AML-193 (cell line): ENCODE measurements around the gene IL19.
A peak's percentile ranks its signal among the peaks of the same experiment; 100 is the strongest.

Experiments
- DNase-seq, 2 experiments: peaks; one replicate each; lab custom pipeline; 2025; lab: John Stamatoyannopoulos, UW

The IL19 gene

DNA sequence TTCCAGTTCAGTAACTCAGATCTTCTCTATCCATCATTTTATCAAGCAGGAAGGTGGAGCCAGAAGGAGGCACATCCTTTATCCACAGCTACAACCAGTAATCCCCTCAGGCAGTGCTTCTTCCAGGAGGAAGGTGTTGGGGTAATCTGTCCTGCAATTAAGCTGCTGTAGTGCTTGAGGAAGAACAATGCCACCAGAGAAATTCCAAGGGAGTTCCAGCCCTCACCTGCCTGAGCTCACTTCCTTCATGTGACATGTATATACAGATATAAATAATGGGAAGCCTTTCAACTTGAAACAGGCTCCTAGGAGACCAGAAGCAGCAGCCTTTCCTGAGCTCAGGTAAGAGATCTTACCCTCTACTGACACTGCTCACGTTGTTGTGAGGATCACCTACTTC is 92.7 kb downstream of the IL19 start:
- no peak for DNase-seq

DNA sequence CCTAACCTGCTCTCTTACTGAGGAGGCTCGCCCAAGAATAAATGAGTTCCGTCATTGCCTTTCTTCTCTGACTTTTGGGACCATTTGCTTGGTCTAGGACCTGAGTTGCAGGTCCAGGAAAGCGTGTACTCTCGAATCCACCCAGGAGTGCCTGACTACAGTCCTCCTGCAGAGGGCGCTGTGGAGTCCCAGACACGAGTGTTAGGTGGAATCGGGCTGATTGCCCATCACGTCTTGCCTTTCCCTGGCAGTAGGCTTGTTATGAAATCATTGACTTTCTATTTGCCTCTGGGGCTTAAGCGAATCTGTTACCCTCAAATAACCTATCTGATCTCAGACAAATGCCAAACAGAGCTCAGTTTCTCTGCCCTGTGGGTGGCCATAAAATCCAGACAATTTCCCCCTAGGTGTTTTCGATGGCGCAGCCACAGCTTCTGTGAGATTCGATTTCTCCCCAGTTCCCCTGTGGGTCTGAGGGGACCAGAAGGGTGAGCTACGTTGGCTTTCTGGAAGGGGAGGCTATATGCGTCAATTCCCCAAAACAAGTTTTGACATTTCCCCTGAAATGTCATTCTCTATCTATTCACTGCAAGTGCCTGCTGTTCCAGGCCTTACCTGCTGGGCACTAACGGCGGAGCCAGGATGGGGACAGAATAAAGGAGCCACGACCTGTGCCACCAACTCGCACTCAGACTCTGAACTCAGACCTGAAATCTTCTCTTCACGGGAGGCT is 94.5 kb downstream of the IL19 start, which contains the start of gene IL20:
TSS of gene IL20 (plus strand) at position 685 of the 733 bp plus-strand sequence. CDS start 230 bp downstream, outside the sequence.
- peak; percentile 70 to 73 for DNase-seq

- DNase-seq = no peak
These were observed 95.5 kb downstream of the IL19 start for GRCh38 chr1:206866062-206866461.

DNA sequence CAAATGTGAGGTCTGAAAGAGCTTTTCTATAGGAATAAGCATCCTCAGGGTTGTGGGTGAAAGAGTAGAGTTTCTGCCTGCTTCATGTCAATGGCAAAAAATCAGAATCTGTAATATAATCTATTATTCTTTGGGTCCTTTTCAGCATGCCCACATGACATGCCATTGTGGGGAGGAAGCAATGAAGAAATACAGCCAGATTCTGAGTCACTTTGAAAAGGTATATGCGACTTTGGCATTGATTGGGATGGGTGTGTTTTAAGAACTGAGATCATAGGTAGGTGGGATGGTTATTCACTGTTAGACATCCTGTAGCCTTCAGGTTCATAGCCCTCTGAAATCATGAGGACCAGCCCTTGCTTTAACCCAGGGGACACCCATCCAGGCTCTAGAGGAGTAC is 96.7 kb downstream of the IL19 start:
- no peak for DNase-seq

- no peak for DNase-seq
These were observed 97.1 kb downstream of the IL19 start for GRCh38 chr1:206867716-206868115.

- no peak for DNase-seq
These were observed 97.7 kb downstream of the IL19 start for GRCh38 chr1:206868264-206868663.

DNA sequence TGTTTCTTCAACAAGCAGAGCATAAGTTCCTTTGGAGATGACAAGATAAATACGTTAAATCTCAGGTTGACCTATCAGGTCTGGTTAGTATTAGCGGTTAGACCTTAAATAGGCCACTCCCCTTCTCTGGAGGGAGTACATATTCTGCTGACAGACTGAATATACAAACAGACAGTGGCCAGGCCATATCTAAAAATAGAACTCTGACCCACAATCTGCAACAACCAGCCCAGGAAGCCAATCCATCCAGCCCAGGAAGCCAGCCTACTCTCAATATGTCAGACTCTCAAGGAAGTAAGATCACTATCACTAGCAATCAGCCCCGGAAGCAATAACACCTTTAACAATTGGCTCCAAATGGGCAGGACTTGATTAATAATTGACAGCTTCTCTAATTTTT is 101.6 kb downstream of the IL19 start:
- DNase-seq = no peak

GRCh38 chr1:206873603-206874188 is 103.1 kb downstream of the IL19 start:
- no peak for DNase-seq

- no peak for DNase-seq
These were observed 105.3 kb downstream of the IL19 start for GRCh38 chr1:206875752-206876377.

GRCh38 chr1:206878456-206878855 is 107.9 kb downstream of the IL19 start:
- peak in 1 of 2 experiments; percentile 9 for DNase-seq

DNA sequence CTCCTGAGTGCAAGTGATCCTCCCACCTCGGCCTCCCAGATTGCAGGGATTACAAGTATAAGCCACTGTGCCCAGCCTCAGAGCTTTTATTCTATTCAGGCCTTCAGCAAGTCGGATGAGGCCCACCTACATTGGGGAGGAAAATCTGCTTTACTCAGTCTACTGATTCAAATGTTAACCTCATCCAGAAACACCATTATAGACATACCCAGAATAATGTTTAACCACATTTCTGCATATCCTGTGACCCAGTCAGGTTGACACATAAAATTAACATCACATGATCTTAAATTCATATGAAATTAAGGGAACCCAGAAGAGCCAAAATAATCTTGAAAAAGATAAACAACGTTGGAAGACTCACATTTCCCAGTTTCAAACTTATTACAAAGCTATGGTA is 109.7 kb downstream of the IL19 start:
- DNase-seq = no peak

GRCh38 chr1:206882555-206882954 is 112.0 kb downstream of the IL19 start:
- peak in 1 of 2 experiments; percentile 23 for DNase-seq

DNA sequence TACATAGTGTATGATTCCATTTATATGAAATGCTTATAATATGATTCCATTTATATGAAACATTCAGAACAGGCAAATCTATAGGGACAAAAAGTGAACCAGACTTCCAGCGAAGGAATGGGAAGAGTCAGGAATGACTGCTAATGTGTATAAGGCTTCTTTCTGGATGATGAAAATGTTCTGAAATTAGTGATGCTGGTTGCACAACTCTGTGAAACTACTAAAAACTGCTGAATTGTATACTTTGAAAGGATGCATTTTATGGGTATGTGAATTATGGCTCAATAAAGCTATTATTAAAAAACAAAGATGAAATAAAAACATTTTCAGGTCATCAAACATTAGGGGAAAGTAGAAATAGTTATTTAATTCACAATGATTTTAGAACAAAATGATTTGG is 112.6 kb downstream of the IL19 start:
- DNase-seq = no peak

DNA sequence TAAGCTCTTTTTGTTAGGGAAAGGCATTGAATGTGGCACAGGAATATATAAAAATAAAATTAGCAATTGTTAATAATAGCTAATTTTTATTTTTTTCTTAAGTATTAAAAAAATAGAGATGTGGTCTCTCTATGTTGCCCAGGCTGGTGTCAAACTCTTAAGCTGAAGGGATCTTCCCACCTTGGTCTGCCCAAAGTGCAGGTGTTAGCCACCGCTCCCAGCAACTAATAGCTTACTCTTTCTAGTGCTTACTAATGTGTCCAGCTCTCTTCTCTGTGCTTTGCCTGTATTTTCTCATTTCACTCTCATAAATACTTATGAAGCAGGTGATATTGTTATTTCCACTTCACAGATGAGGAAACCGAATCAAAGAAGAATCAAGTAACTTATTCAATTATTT is 113.3 kb downstream of the IL19 start:
- no peak for DNase-seq

DNA sequence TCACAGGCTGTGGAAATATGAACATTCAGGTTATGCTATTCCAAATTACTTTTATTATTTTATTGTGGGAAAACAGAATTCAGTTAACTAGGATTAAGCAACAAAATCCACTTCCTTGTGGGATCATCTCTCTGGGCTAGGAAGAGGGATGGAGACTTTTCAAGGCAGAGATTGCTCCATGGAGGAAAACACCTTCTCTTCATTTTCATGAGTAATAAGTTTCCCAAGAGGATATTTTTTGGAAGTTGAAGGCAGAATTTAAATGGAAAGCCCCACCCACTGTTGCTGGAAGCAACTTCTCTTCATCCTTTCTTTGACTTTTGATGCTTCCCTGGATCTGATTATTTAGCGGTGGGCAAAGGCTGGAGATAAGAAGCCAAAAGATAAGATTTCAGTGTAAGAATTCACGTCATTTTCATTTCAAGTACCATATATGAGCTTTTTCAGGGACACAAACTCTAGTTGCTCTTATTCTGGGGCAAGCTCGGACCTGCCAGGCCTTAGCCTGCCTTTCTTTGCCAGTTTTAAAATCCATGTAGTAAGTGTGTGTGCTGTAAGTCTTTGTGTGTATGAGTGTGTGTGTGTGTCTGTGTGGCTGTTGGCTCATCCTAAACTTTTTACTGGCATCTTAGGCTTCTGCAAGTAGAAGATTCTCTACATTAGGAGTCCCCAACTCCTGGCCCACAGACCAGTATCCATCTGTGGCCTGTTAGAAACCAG is 114.9 kb downstream of the IL19 start:
- no peak for DNase-seq

- no peak for DNase-seq
These were observed 116.3 kb downstream of the IL19 start for GRCh38 chr1:206886831-206887230.

DNA sequence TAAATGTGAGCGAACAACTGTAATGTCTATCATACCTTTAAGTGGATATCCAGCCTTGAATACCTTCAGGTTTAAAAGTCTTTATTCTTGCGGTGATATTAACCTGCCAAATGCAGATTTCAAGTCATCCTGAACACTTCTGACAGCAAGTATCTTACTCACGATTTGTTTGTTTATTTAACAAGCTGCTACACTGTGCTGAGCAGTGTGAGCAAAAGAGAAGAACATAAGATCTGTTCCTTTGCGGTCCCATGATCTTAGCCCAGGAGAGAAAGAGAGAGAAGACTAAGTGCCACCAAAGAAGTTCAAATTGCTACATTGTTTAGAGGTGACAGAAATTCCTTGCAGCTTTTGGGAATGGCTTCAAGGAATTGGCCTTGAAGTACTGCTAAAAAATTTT is 117.1 kb downstream of the IL19 start:
- no peak for DNase-seq

GRCh38 chr1:206890125-206891060 is 119.8 kb downstream of the IL19 start:
- no peak for DNase-seq

DNA sequence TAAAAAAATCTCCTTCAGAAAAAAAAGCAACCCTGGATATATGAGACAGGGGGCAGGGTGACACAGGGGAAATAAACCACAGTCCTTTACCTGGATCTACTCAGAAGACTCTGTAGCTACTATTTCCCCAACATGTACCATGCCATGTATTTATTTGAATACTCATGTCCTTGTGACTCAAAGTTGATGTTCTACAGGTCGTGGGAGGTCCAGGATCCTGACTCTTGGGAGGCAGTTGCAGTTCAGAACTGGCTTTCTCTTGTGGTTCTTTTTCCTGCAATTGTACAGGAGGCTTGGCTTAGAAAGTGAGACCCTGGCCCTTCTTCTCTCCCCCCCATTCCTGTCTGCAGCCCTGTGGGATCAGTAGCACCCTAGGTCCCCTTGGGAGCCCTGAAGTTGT is 120.8 kb downstream of the IL19 start:
- DNase-seq = no peak
